ENCODE data around the gene PDE1C. TPM values are rescaled to one million over a fixed set of nuclear protein-coding genes. Genes with fewer than 3 reads are reported as not detected.

The PDE1C gene
- total RNA-seq, 1 donor from 2014 or later = 54.6 TPM

- Mint-ChIP-seq H3K9me3 (ENCODE audit: low read depth) (no peaks in the 10 kb centered on the region), H3K4me1 (ENCODE audit: low read depth) (peaks cover 24% of the 10 kb centered on the region), H3K36me3 (ENCODE audit: low read depth) (peaks cover 3% of the 10 kb centered on the region), H3K27me3 (ENCODE audit: low read depth) (no peaks in the 10 kb centered on the region), H3K27ac (ENCODE audit: unreplicated experiment) (peak overlapping the region; percentile 56), H3K4me3 (ENCODE audit: unreplicated experiment) (peak overlapping the region; percentile 20)
- no peak for DNase-seq (ENCODE audit: low spot score)
- TF ChIP-seq CTCF (IDR thresholded peaks at IDR 0.05) = no peak
Observed at GRCh38 chr7:31794851-31795344, 275.3 kb downstream of the PDE1C start.

GRCh38 chr7:31791881-31792280 is 278.3 kb downstream of the PDE1C start:
- no peak overlapping the region for H3K27ac Mint-ChIP-seq (ENCODE audit: unreplicated experiment)

GRCh38 chr7:31788883-31789680 is 281.1 kb downstream of the PDE1C start:
- Mint-ChIP-seq H3K9me3 (ENCODE audit: low read depth) (no peaks in the 10 kb centered on the region), H3K4me3 (ENCODE audit: unreplicated experiment) (no peak overlapping the region), H3K27me3 (ENCODE audit: low read depth) (no peaks in the 10 kb centered on the region), H3K27ac (ENCODE audit: unreplicated experiment) (no peak overlapping the region), H3K4me1 (ENCODE audit: low read depth) (peaks cover 52% of the 10 kb centered on the region), H3K36me3 (ENCODE audit: low read depth) (peaks cover 6% of the 10 kb centered on the region)
- no peak for DNase-seq (ENCODE audit: low spot score)
- TF ChIP-seq CTCF (IDR thresholded peaks at IDR 0.05) = no peak

More at GRCh38 chr7:31791881-31792280, 278.3 kb downstream of the PDE1C start:
- peaks cover 41% of the 10 kb centered on the region for H3K4me1 Mint-ChIP-seq (ENCODE audit: low read depth)
- H3K36me3 Mint-ChIP-seq (ENCODE audit: low read depth) = peaks cover 6% of the 10 kb centered on the region
- H3K4me3 Mint-ChIP-seq (ENCODE audit: unreplicated experiment) = no peak overlapping the region
- no peaks in the 10 kb centered on the region for H3K27me3 Mint-ChIP-seq (ENCODE audit: low read depth)
- TF ChIP-seq CTCF (IDR thresholded peaks at IDR 0.05) = no peak
- H3K9me3 Mint-ChIP-seq (ENCODE audit: low read depth) = no peaks in the 10 kb centered on the region
- no peak for DNase-seq (ENCODE audit: low spot score)

- peak overlapping the region; percentile 80 for H3K27ac Mint-ChIP-seq (ENCODE audit: unreplicated experiment)
- no peak for TF ChIP-seq CTCF (IDR thresholded peaks at IDR 0.05)
- H3K27me3 Mint-ChIP-seq (ENCODE audit: low read depth) = no peaks in the 10 kb centered on the region
- no peaks in the 10 kb centered on the region for H3K9me3 Mint-ChIP-seq (ENCODE audit: low read depth)
- H3K36me3 Mint-ChIP-seq (ENCODE audit: low read depth) = peaks cover 6% of the 10 kb centered on the region
- DNase-seq (ENCODE audit: low spot score) = no peak
- no peak overlapping the region for H3K4me3 Mint-ChIP-seq (ENCODE audit: unreplicated experiment)
- peaks cover 54% of the 10 kb centered on the region for H3K4me1 Mint-ChIP-seq (ENCODE audit: low read depth)
Observed at GRCh38 chr7:31788445-31788844, 281.8 kb downstream of the PDE1C start.

GRCh38 chr7:31786326-31786725 is 283.9 kb downstream of the PDE1C start:
- DNase-seq (ENCODE audit: low spot score) = no peak
- no peak overlapping the region for H3K27ac Mint-ChIP-seq (ENCODE audit: unreplicated experiment)
- TF ChIP-seq CTCF (IDR thresholded peaks at IDR 0.05) = no peak
- H3K4me1 Mint-ChIP-seq (ENCODE audit: low read depth) = peaks cover 54% of the 10 kb centered on the region
- H3K4me3 Mint-ChIP-seq (ENCODE audit: unreplicated experiment) = no peak overlapping the region
- H3K27me3 Mint-ChIP-seq (ENCODE audit: low read depth) = no peaks in the 10 kb centered on the region
- no peaks in the 10 kb centered on the region for H3K9me3 Mint-ChIP-seq (ENCODE audit: low read depth)
- peaks cover 6% of the 10 kb centered on the region for H3K36me3 Mint-ChIP-seq (ENCODE audit: low read depth)
